Middle frontal gyrus (tissue), 1 donor: ENCODE results near the gene ARHGAP6.
"Not testable (repeated sequence)": the region's sequence is repeated elsewhere in the genome, so short reads cannot be mapped to it uniquely, and the experiment has no call there.

Experiments used
- DNase-seq: peaks from one replicate; pipeline ENCODE4 v3.0.0-alpha.2; 2015; ENCODE audit warnings: low spot score; ENCODE audit errors: extremely low spot score

ARHGAP6 gene

GRCh38 chrX:11647138-11647537 lies 18.6 kb downstream of the ARHGAP6 start:
- no peak for DNase-seq

- DNase-seq: no peak
These were observed 24.2 kb downstream of the ARHGAP6 start for GRCh38 chrX:11641349-11642065.

- no peak for DNase-seq
These were observed 25.6 kb downstream of the ARHGAP6 start for GRCh38 chrX:11640089-11640488.

- no peak for DNase-seq
These were observed 33.0 kb downstream of the ARHGAP6 start for GRCh38 chrX:11632732-11633131.

- no peak for DNase-seq
These were observed 36.0 kb downstream of the ARHGAP6 start for GRCh38 chrX:11629593-11630211.

GRCh38 chrX:11628399-11628798 lies 37.3 kb downstream of the ARHGAP6 start:
- no peak for DNase-seq

- no peak for DNase-seq
These were observed 39.4 kb downstream of the ARHGAP6 start for GRCh38 chrX:11626351-11626750.

GRCh38 chrX:11619441-11619840 lies 46.3 kb downstream of the ARHGAP6 start:
- no peak for DNase-seq

- not testable (repeated sequence) for DNase-seq
These were observed 51.5 kb downstream of the ARHGAP6 start for GRCh38 chrX:11614253-11614652.

GRCh38 chrX:11611965-11612364 lies 53.8 kb downstream of the ARHGAP6 start:
- DNase-seq: no peak

- DNase-seq: no peak
These were observed 54.6 kb downstream of the ARHGAP6 start for GRCh38 chrX:11611161-11611560.

- DNase-seq: no peak
These were observed 56.6 kb downstream of the ARHGAP6 start for GRCh38 chrX:11609109-11609508.

GRCh38 chrX:11606408-11606807 lies 59.3 kb downstream of the ARHGAP6 start:
- DNase-seq: no peak

- DNase-seq: no peak
These were observed 65.1 kb downstream of the ARHGAP6 start for GRCh38 chrX:11600578-11600977.

- DNase-seq: no peak
These were observed 68.2 kb downstream of the ARHGAP6 start for GRCh38 chrX:11597479-11597878.

GRCh38 chrX:11591723-11592346 lies 73.9 kb downstream of the ARHGAP6 start:
- no peak for DNase-seq

- DNase-seq: no peak
These were observed 76.1 kb downstream of the ARHGAP6 start for GRCh38 chrX:11589641-11590040.

- no peak for DNase-seq
These were observed 77.6 kb downstream of the ARHGAP6 start for GRCh38 chrX:11588097-11588496.

- no peak for DNase-seq
These were observed 80.5 kb downstream of the ARHGAP6 start for GRCh38 chrX:11585174-11585573.

- no peak for DNase-seq
These were observed 84.9 kb downstream of the ARHGAP6 start for GRCh38 chrX:11580789-11581188.

- no peak for DNase-seq
These were observed 85.8 kb downstream of the ARHGAP6 start for GRCh38 chrX:11579636-11580600.
